T-helper 22 cell (primary cell): ENCODE data around the gene PTPRE.
A peak's percentile ranks its signal among the peaks of the same experiment; 100 is the strongest.

Experiments
- DNase-seq: peaks from one replicate; pipeline ENCODE4 v3.0.0-alpha.2; 2020; ENCODE audit warnings: low read depth

The PTPRE gene

DNA sequence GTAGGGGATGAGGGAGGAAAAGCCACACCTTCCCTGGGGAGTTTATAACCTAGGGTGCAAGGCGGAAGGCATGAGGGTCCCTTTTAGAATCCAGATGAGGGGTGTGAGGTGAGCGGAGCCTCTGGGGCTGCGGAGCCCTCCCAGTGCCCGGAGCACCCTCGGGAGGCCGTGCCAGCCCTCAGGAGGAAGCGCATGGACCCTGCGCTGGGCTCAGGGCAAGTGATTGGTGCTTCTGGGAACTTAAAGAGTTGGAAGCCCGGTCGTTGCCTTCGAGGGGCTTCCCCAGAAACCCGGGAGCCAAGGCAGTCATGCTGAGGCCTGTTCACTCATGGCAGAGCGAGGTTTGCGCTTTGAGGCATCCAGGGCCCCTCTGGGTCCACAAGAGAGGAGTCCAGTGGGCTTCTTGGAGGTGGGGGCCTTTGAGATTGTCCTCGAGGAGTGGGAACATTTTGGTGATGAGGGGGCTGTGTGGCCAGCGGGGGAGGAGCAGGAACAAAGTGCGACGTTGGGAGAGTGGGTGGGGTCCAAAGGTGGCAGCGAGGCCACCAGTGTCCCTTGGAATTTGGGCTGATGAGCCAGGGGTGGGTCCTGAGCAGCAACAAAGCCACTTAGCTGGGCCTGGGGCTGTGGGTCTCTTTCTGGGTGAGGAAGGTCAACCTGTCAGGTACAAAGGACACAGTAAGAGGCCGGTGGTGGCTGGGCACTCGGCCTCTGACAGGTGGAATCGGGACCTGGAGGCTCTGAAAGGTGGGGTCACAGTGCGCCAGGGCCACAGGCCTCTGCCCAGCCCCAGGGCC lies 139.5 kb downstream of the PTPRE start:
- DNase-seq: no peak

GRCh38 chr10:128046953-128047290 lies 140.0 kb downstream of the PTPRE start:
- no peak for DNase-seq

DNA sequence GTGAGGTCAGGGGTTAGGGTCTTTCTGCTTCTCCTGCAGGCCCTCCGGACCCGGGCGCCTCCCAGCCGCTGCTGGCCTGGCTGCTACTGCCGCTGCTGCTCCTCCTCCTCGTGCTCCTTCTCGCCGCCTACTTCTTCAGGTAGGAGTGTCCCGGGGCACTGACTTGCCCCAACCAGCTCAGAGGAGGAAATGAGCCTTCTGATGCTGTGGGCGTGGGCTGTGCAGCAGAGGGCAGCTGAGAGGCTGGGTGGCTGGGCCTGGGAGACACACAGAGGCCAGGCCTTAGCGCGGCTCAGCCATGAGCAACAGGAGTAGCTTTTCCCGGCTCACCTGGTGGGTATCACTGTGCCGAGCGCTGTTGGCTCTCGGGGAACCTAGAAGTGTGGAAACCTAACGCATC lies 140.4 kb downstream of the PTPRE start:
- DNase-seq: peak; percentile 77

DNA sequence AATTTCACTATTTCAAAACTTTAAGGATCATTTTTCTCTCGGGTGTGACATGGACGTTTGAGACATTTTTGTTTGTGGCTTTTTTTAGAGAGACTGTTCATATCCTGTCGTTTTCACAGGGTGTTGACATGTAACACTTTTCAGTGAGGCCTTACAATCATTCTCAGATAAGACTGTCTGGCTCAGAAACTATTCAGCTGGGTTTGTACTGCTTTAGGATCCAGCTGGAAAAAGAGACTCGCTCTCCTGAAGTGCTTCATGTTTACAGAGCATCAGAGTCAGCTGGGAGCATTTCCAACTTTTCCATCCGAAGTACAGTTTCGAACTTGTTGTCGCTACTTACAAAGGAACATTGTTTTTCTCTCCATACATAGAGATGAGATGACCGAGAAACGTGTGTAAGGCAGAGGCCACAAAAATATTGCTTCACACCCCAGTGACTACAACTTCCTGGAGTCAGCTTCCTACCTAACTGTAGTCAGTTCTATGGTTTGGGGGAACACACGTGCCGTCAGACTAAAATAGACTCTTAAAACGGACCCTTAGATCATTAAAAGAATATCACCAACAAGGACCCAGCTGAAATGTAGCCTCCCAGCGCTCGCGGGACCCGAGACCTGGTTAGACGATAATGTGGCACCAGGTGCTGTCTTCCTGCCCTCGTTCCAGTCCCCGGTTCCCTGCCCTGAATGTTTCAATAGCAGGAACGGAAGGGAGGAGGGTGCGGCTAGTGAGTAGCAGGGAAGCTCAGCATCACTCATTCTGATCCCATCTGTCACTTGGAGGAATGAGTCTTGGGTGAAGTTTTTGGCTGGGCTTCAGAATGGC lies 141.3 kb downstream of the PTPRE start:
- no peak for DNase-seq

GRCh38 chr10:128048819-128049210 lies 141.9 kb downstream of the PTPRE start:
- DNase-seq: no peak

- no peak for DNase-seq
These were observed 142.6 kb downstream of the PTPRE start for GRCh38 chr10:128049226-128050120.

DNA sequence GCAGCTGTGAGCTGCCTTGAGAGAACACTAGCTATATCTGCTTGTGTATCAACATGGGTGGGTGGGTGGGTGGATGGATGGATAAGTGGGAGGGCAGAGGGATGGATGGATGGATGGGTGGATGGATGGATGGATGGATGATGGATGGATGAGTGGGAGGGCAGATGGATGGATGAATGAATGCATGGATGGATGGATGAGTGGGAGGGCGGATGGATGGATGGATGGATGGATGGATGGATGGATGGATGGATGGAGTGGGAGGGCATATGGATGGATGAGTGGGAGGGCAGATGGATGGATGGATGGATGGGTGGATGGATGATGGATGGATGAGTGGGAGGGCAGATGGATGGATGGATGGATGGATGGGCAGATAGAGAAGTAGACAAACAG lies 143.2 kb downstream of the PTPRE start:
- DNase-seq: no peak

DNA sequence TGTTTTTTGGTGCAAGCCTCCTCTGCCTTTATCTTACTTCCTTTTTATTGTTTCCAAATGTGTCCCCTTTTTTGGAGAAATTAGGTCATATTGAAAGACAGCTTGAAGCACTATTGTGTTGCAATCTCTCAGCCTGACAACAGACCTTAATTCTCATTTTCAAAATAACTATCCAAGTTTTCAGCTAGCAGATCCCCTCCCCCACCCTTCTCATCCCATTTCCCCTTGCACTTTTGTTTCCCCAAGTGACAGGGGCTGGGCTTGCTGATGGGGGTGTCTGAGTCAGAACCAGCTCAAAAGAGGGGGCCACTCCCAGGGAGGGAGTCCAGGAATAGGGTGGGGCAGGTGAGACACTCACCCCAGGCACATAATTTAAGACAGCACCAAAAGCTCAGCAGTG lies 144.0 kb downstream of the PTPRE start:
- no peak for DNase-seq

DNA sequence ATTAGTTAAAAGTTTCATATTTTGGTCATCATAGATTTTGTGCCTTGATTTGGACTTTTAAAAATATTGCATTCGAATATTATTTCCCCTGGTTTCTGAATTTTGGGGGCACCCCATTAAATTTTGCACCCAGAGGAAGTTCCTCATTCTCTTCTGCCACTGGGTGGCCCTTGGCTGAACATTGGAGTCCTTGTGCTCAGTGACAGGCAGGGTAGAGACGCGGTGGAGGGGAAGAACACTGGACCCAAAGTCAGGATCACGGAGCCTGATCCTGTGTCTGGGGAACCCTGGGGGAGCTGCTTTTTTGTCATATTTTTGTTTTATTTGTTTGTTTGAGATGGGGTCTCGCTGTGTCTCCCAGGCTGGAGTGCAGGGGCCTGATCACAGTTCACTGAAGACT lies 144.6 kb downstream of the PTPRE start:
- no peak for DNase-seq

- no peak for DNase-seq
These were observed 145.8 kb downstream of the PTPRE start for GRCh38 chr10:128052696-128053095.

GRCh38 chr10:128053356-128053755 lies 146.5 kb downstream of the PTPRE start:
- no peak for DNase-seq

DNA sequence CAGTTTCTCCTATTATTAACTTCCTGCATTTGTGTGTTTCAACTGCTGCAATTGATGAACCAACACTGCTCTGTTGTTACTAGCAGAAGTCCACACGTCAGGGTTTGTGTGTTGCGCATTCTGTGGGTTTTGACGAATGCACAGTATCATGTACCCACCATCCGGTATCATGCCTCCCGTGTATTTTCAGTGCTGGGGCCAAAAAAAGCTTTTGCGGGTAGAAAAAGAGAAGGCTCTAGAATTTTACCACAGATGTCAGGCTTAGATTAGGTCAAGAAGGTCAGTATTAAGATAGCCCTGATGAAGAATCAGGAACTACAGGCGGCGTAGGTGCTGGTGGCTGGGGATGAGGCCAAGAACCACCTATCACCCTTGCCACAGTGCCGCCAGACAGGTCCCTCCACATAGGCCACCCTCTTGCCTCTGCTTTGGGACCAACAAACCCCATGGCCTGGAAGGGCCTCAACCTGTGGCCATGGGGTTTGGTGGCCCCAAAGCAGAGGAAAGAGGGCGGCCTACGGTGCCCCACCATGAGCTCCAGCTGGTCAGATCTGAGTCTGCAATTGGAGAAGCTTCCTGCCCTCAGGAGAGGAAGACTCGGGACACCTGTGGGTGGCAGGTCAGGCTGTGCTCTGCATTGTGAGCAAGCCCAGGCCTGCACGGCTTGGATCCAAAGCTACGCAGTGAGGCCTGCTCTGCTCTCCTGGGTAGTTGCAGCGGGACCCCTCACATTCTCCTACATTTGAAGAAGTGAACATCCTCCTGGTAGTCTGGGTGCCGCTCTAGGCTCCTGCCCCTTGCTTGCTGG lies 147.5 kb downstream of the PTPRE start:
- no peak for DNase-seq

GRCh38 chr10:128055061-128055868 lies 148.4 kb downstream of the PTPRE start:
- DNase-seq: no peak

GRCh38 chr10:128056303-128057050 lies 149.6 kb downstream of the PTPRE start:
- DNase-seq: no peak

- no peak for DNase-seq
These were observed 151.3 kb downstream of the PTPRE start for GRCh38 chr10:128058106-128058749.

GRCh38 chr10:128058750-128059134 lies 151.8 kb downstream of the PTPRE start:
- DNase-seq: no peak

- no peak for DNase-seq
These were observed 152.5 kb downstream of the PTPRE start for GRCh38 chr10:128059266-128059981.

DNA sequence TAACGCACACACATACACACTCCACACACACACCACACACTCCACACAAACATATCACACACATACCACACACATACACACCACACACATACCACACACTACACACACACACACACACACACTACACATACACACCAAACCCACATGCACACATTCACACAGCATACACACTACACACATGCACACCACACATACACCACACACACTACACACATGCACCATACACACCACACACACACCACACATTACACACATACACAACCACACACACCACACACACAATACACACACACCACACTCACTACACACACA lies 153.0 kb downstream of the PTPRE start:
- DNase-seq: no peak
